HG03575 (cell line): ENCODE data around the gene CCNL1.
"Not testable (repeated sequence)": the region's sequence is repeated elsewhere in the genome, so short reads cannot be mapped to it uniquely, and the experiment has no call there.

Experiments used
- ATAC-seq: cut with Tn5 transposase; IDR thresholded peaks from one replicate; pipeline ENCODE4 v1.9.1; 2021; ENCODE audit not compliant: unreplicated experiment, insufficient number of reproducible peaks, low FRiP score; ENCODE audit errors: extremely low read depth

The CCNL1 gene

GRCh38 chr3:157159762-157160657 is at the start of gene CCNL1:
Gene CCNL1, minus strand, starts transcription at chr3:157160147. Its CDS starts 53 bp downstream, at chr3:157160094.
- peak; percentile 44 for ATAC-seq

GRCh38 chr3:157204880-157205279 is 44.9 kb upstream of the CCNL1 start:
- ATAC-seq, result no peak

- no peak for ATAC-seq
These were observed 44.5 kb upstream of the CCNL1 start for GRCh38 chr3:157204431-157204830.

- no peak for ATAC-seq
These were observed 41.8 kb upstream of the CCNL1 start for GRCh38 chr3:157201648-157202278.

GRCh38 chr3:157199841-157200240 is 39.9 kb upstream of the CCNL1 start:
- no peak for ATAC-seq

- ATAC-seq, result no peak
These were observed 36.0 kb upstream of the CCNL1 start for GRCh38 chr3:157195965-157196364.

GRCh38 chr3:157191149-157191548 is 31.2 kb upstream of the CCNL1 start:
- ATAC-seq, result not testable (repeated sequence)

GRCh38 chr3:157190380-157190872 is 30.5 kb upstream of the CCNL1 start:
- ATAC-seq, result no peak

GRCh38 chr3:157188391-157188790 is 28.4 kb upstream of the CCNL1 start:
- no peak for ATAC-seq

- no peak for ATAC-seq
These were observed 22.9 kb upstream of the CCNL1 start for GRCh38 chr3:157182879-157183278.

- no peak for ATAC-seq
These were observed 20.3 kb upstream of the CCNL1 start for GRCh38 chr3:157180262-157180661.

- ATAC-seq, result no peak
These were observed 19.4 kb upstream of the CCNL1 start for GRCh38 chr3:157179365-157179803.

- ATAC-seq, result not testable (repeated sequence)
These were observed 18.8 kb upstream of the CCNL1 start for GRCh38 chr3:157178503-157179364.

- not testable (repeated sequence) for ATAC-seq
These were observed 18.0 kb upstream of the CCNL1 start for GRCh38 chr3:157177801-157178453.

GRCh38 chr3:157176934-157177333 is 17.0 kb upstream of the CCNL1 start:
- no peak for ATAC-seq

- no peak for ATAC-seq
These were observed 16.0 kb upstream of the CCNL1 start for GRCh38 chr3:157175691-157176507.

GRCh38 chr3:157174649-157175498 is 14.9 kb upstream of the CCNL1 start:
- peak; percentile 85 for ATAC-seq
